ENCODE data around the gene TAX1BP3. TPM values are rescaled to one million over a fixed set of nuclear protein-coding genes. Genes with fewer than 3 reads are reported as not detected.

TAX1BP3 gene
- total and polyA plus RNA-seq, 7 experiments from 2014 or later, result 10.5 to 34.0 (median 13.3) TPM

GRCh38 chr17:3690094-3690715 lies 21.8 kb upstream of the TAX1BP3 start:
- ChIA-PET CTCF (no interaction called here), POLR2A (no interaction called here)
- no peak overlapping the region for H3K27ac ChIP-seq (ENCODE audit: low read depth, low read length)
- H3K4me3 Mint-ChIP-seq, result no peak overlapping the region
- H3K27me3 Mint-ChIP-seq, result no peaks in the 10 kb centered on the region
- no peak for ATAC-seq
- H3K36me3 ChIP-seq (ENCODE audit: control insufficient read depth in 2 of 3, insufficient read depth in 3 of 3, low read length in 3 of 3), result peaks cover 0 to 26% (median 0%) of the 10 kb centered on the region in 3 experiments
- no peak for DNase-seq
- peaks cover 0 to 15% (median 3%) of the 10 kb centered on the region in 5 donors for H3K36me3 Mint-ChIP-seq
- H3K4me3 ChIP-seq (ENCODE audit: low read length), result no peak overlapping the region
- H3K4me1 Mint-ChIP-seq, result peaks cover 5 to 33% (median 16%) of the 10 kb centered on the region in 7 donors
- H3K27ac Mint-ChIP-seq, result no peak overlapping the region
- peaks cover 3 to 7% of the 10 kb centered on the region in 2 donors for H3K4me1 ChIP-seq (ENCODE audit: control insufficient read depth in 2 of 2, insufficient read depth in 2 of 2, low read length in 2 of 2)
- intact Hi-C loops (cut with micrococcal nuclease), result no loop called here
- H3K9me3 Mint-ChIP-seq, result no peaks in the 10 kb centered on the region
- H3K27me3 ChIP-seq (ENCODE audit: control insufficient read depth in 2 of 2, insufficient read depth in 2 of 2, low read length in 2 of 2), result no peaks in the 10 kb centered on the region
- no peaks in the 10 kb centered on the region for H3K9me3 ChIP-seq (ENCODE audit: control insufficient read depth in 2 of 3, low read length in 3 of 3)

- H3K27me3 Mint-ChIP-seq, result no peaks in the 10 kb centered on the region
- H3K27ac Mint-ChIP-seq, result peak overlapping the region in 3 of 9 donors; percentile 42 to 64 (median 63)
- Histone ChIP-seq H3K36me3 (ENCODE audit: control insufficient read depth in 2 of 3, insufficient read depth in 3 of 3, low read length in 3 of 3) (peaks cover 0 to 29% (median 0%) of the 10 kb centered on the region in 3 experiments), H3K4me3 (ENCODE audit: low read length) (no peak overlapping the region), H3K27ac (ENCODE audit: low read depth, low read length) (no peak overlapping the region), H3K4me1 (ENCODE audit: control insufficient read depth in 2 of 2, insufficient read depth in 2 of 2, low read length in 2 of 2) (peaks cover 0 to 3% of the 10 kb centered on the region in 2 donors), H3K9me3 (ENCODE audit: control insufficient read depth in 2 of 3, low read length in 3 of 3) (no peaks in the 10 kb centered on the region), H3K27me3 (ENCODE audit: control insufficient read depth in 2 of 2, insufficient read depth in 2 of 2, low read length in 2 of 2) (no peaks in the 10 kb centered on the region)
- CTCF ChIA-PET, result no interaction called here
- ATAC-seq (no peak), DNase-seq (no peak)
- no peaks in the 10 kb centered on the region for H3K9me3 Mint-ChIP-seq
- intact Hi-C loops (cut with micrococcal nuclease), result no loop called here
- peaks cover 0 to 15% (median 3%) of the 10 kb centered on the region in 5 donors for H3K36me3 Mint-ChIP-seq
- no peak overlapping the region for H3K4me3 Mint-ChIP-seq
- POLR2A ChIA-PET, result no interaction called here
- H3K4me1 Mint-ChIP-seq, result peaks cover 3 to 30% (median 12%) of the 10 kb centered on the region in 7 donors
Measured at GRCh38 chr17:3689262-3690093, 21.1 kb upstream of the TAX1BP3 start.

GRCh38 chr17:3688852-3689261 lies 20.5 kb upstream of the TAX1BP3 start:
- DNase-seq (no peak), ATAC-seq (no peak)
- Histone ChIP-seq H3K27me3 (ENCODE audit: control insufficient read depth in 2 of 2, insufficient read depth in 2 of 2, low read length in 2 of 2) (no peaks in the 10 kb centered on the region), H3K4me1 (ENCODE audit: control insufficient read depth in 2 of 2, insufficient read depth in 2 of 2, low read length in 2 of 2) (peaks cover 0 to 2% of the 10 kb centered on the region in 2 donors), H3K9me3 (ENCODE audit: control insufficient read depth in 2 of 3, low read length in 3 of 3) (no peaks in the 10 kb centered on the region), H3K36me3 (ENCODE audit: control insufficient read depth in 2 of 3, insufficient read depth in 3 of 3, low read length in 3 of 3) (peaks cover 0 to 29% (median 0%) of the 10 kb centered on the region in 3 experiments), H3K27ac (ENCODE audit: low read depth, low read length) (no peak overlapping the region), H3K4me3 (ENCODE audit: low read length) (no peak overlapping the region)
- CTCF ChIA-PET, result no interaction called here
- intact Hi-C loops (cut with micrococcal nuclease), result no loop called here
- H3K4me3 Mint-ChIP-seq, result no peak overlapping the region
- H3K9me3 Mint-ChIP-seq, result no peaks in the 10 kb centered on the region
- no peak overlapping the region for H3K27ac Mint-ChIP-seq
- no peaks in the 10 kb centered on the region for H3K27me3 Mint-ChIP-seq
- H3K36me3 Mint-ChIP-seq, result peaks cover 0 to 15% (median 3%) of the 10 kb centered on the region in 5 donors
- peaks cover 0 to 24% (median 6%) of the 10 kb centered on the region in 7 donors for H3K4me1 Mint-ChIP-seq
- POLR2A ChIA-PET, result interaction anchor here (0.6 kb wide), 1 partner anchor 1254 kb away, joined by 3 read pairs; no protein-coding TSS in a partner anchor

GRCh38 chr17:3688027-3688553 lies 19.7 kb upstream of the TAX1BP3 start:
- H3K9me3 Mint-ChIP-seq, result no peaks in the 10 kb centered on the region
- intact Hi-C loops (cut with micrococcal nuclease), result no loop called here

GRCh38 chr17:3685174-3685573 lies 16.8 kb upstream of the TAX1BP3 start:
- Mint-ChIP-seq H3K36me3 (peaks cover 0 to 28% (median 3%) of the 10 kb centered on the region in 5 donors), H3K4me3 (no peak overlapping the region), H3K9me3 (no peaks in the 10 kb centered on the region), H3K27ac (no peak overlapping the region), H3K4me1 (peaks cover 0 to 18% (median 6%) of the 10 kb centered on the region in 7 donors), H3K27me3 (no peaks in the 10 kb centered on the region)
- intact Hi-C loops (cut with micrococcal nuclease), result no loop called here
- ATAC-seq (no peak), DNase-seq (no peak)
- ChIA-PET CTCF (interaction anchor here (0.6 kb wide), 1 partner anchor 9 kb away, joined by 3 read pairs; no protein-coding TSS in a partner anchor), POLR2A (no interaction called here)
- Histone ChIP-seq H3K36me3 (ENCODE audit: control insufficient read depth in 2 of 3, insufficient read depth in 3 of 3, low read length in 3 of 3) (peaks cover 0 to 12% (median 0%) of the 10 kb centered on the region in 3 experiments), H3K9me3 (ENCODE audit: control insufficient read depth in 2 of 3, low read length in 3 of 3) (no peaks in the 10 kb centered on the region), H3K27ac (ENCODE audit: low read depth, low read length) (no peak overlapping the region), H3K4me3 (ENCODE audit: low read length) (no peak overlapping the region), H3K4me1 (ENCODE audit: control insufficient read depth in 2 of 2, insufficient read depth in 2 of 2, low read length in 2 of 2) (peaks cover 4 to 7% of the 10 kb centered on the region in 2 donors), H3K27me3 (ENCODE audit: control insufficient read depth in 2 of 2, insufficient read depth in 2 of 2, low read length in 2 of 2) (no peaks in the 10 kb centered on the region)

More at GRCh38 chr17:3688027-3688553, 19.7 kb upstream of the TAX1BP3 start:
- no peak overlapping the region for H3K4me3 ChIP-seq (ENCODE audit: low read length)
- H3K4me1 ChIP-seq (ENCODE audit: control insufficient read depth in 2 of 2, insufficient read depth in 2 of 2, low read length in 2 of 2), result peaks cover 3% of the 10 kb centered on the region in 2 donors
- ChIA-PET CTCF (no interaction called here), POLR2A (no interaction called here)
- ATAC-seq, result no peak
- Mint-ChIP-seq H3K4me1 (peaks cover 0 to 22% (median 2%) of the 10 kb centered on the region in 7 donors), H3K27ac (no peak overlapping the region), H3K36me3 (peaks cover 0 to 15% (median 3%) of the 10 kb centered on the region in 5 donors), H3K4me3 (no peak overlapping the region), H3K27me3 (no peaks in the 10 kb centered on the region)
- H3K27me3 ChIP-seq (ENCODE audit: control insufficient read depth in 2 of 2, insufficient read depth in 2 of 2, low read length in 2 of 2), result no peaks in the 10 kb centered on the region
- no peak overlapping the region for H3K27ac ChIP-seq (ENCODE audit: low read depth, low read length)
- no peak for DNase-seq
- H3K9me3 ChIP-seq (ENCODE audit: control insufficient read depth in 2 of 3, low read length in 3 of 3), result no peaks in the 10 kb centered on the region
- H3K36me3 ChIP-seq (ENCODE audit: control insufficient read depth in 2 of 3, insufficient read depth in 3 of 3, low read length in 3 of 3), result peaks cover 0 to 29% (median 0%) of the 10 kb centered on the region in 3 experiments

- intact Hi-C loops (cut with micrococcal nuclease), result loop anchor here (2.0 kb wide), 4 partner anchors 28 to 144 kb away; partner anchors contain the start of gene HASPIN (in 2 of the 2)
- Mint-ChIP-seq H3K27ac (peak overlapping the region in 2 of 9 donors; percentile 9 to 65), H3K27me3 (no peaks in the 10 kb centered on the region), H3K4me3 (no peak overlapping the region), H3K4me1 (peaks cover 0 to 25% (median 6%) of the 10 kb centered on the region in 7 donors), H3K36me3 (peaks cover 0 to 22% (median 0%) of the 10 kb centered on the region in 5 donors), H3K9me3 (no peaks in the 10 kb centered on the region)
- no peak overlapping the region for H3K4me3 ChIP-seq (ENCODE audit: low read length)
- DNase-seq, result peak in 7 of 9 donors; percentile 39 to 67 (median 52)
- H3K27ac ChIP-seq (ENCODE audit: low read depth, low read length), result no peak overlapping the region
- ChIA-PET POLR2A (interaction anchor here (0.5 to 1.8 kb wide), 2 partner anchors 11 to 40 kb away, joined by 3 to 7 read pairs; partner anchors contain the start of gene HASPIN), CTCF (interaction anchor here (0.6 to 1.4 kb wide), 8 partner anchors 12 to 144 kb away, joined by 3 to 7 read pairs (median 3); no protein-coding TSS in a partner anchor)
- ATAC-seq, result peak; percentile 96
- no peaks in the 10 kb centered on the region for H3K9me3 ChIP-seq (ENCODE audit: control insufficient read depth in 2 of 3, low read length in 3 of 3)
- peaks cover 4 to 7% of the 10 kb centered on the region in 2 donors for H3K4me1 ChIP-seq (ENCODE audit: control insufficient read depth in 2 of 2, insufficient read depth in 2 of 2, low read length in 2 of 2)
- H3K36me3 ChIP-seq (ENCODE audit: control insufficient read depth in 2 of 3, insufficient read depth in 3 of 3, low read length in 3 of 3), result peaks cover 0 to 19% (median 0%) of the 10 kb centered on the region in 3 experiments
- no peaks in the 10 kb centered on the region for H3K27me3 ChIP-seq (ENCODE audit: control insufficient read depth in 2 of 2, insufficient read depth in 2 of 2, low read length in 2 of 2)
Measured at GRCh38 chr17:3683054-3683511, 14.7 kb upstream of the TAX1BP3 start.

Data from naive thymus-derived CD4-positive, alpha-beta T cell (primary cell).